PFSK-1 (cell line): ENCODE results near the gene HSP90AA1.

Source experiments
- POLR2AphosphoS5 ChIP-seq: IDR thresholded peaks from 2 replicates; pipeline ENCODE4 v1.6.1; 2012; ENCODE audit warnings: low read depth, mild to moderate bottlenecking, control low read depth, low read length, moderate library complexity
- REST ChIP-seq, 2 experiments: IDR thresholded peaks; 2 replicates each; pipeline versions ENCODE4 v1.6.1 to v1.8.0; 2011 to 2012; ENCODE audit warnings: low read depth in 2 of 2, low read length in 2 of 2, control low read depth in 1 of 2, inconsistent platforms in 1 of 2, mild to moderate bottlenecking in 1 of 2, moderate library complexity in 1 of 2; ENCODE audit not compliant: insufficient read depth in 1 of 2
- SIN3A ChIP-seq: IDR thresholded peaks from 2 replicates; pipeline ENCODE4 v1.6.1; 2012; ENCODE audit warnings: mild to moderate bottlenecking, low read length, moderate library complexity, borderline replicate concordance; ENCODE audit not compliant: insufficient read depth
- TAF1 ChIP-seq: IDR thresholded peaks from 2 replicates; pipeline ENCODE4 v1.6.1; 2012; ENCODE audit warnings: low read length, control low read depth, borderline replicate concordance; ENCODE audit not compliant: insufficient read depth

GRCh38 chr14:102087762-102088011 is 843 bp upstream of the HSP90AA1 start:
- no peak for TF ChIP-seq REST (IDR thresholded peaks at IDR 0.05; ENCODE audit: insufficient read depth in 1 of 2, low read depth in 2 of 2, low read length in 2 of 2)
- no peak for TF ChIP-seq TAF1
- no peak for TF ChIP-seq POLR2AphosphoS5
- no peak for TF ChIP-seq SIN3A
